Measurements from ENCODE around the gene CDC34. TPM values are rescaled to one million over a fixed set of nuclear protein-coding genes. Genes with fewer than 3 reads are reported as not detected.

The CDC34 gene
- total and polyA plus RNA-seq, 9 of the 15 experiments (the other 6 are each of a cell fraction or from before 2014, with no cell fraction given), result 0.80 to 203 (median 65.5) TPM

DNA sequence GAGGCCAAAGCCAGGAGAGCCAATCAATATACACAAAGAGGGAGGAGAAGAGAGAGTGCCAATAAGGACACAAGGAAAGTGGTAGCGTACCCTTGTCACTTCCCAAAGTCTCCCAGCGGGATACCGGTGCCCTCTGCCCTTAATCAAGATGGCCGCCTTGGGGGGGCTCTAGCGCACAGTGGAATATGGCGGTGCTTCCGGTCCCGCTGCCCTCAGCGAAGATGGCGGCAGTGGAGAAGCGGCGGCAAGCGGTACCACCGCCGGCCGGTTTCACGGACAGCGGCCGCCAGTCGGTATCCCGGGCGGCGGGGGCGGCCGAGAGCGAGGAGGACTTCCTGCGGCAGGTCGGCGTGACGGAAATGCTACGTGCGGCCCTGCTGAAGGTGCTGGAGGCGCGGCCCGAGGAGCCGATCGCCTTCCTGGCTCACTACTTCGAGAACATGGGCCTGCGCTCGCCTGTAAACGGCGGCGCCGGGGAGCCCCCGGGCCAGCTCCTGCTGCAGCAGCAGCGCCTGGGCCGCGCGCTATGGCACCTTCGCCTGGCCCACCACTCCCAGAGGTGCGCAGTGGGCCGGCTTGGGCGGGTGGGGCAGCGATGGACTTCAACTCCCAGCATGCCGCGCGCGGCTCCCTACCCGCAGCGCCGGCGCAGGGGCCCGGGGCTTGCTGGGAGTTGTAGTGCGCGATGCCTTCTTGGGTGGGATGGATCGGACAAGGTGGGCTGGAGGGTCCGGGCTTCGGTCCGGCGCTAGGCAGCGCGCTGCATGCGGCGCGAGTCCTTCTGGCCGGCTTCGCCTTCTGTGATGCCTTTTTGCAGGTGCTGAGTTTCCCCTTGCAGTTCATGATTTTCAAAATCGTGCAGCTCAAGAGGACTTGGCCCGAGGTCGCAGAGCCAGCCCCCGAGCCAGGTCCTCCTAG lies 24.0 kb upstream of the CDC34 start, which contains the start of gene TPGS1 (continued):
- TF ChIP-seq, protein P1, sequence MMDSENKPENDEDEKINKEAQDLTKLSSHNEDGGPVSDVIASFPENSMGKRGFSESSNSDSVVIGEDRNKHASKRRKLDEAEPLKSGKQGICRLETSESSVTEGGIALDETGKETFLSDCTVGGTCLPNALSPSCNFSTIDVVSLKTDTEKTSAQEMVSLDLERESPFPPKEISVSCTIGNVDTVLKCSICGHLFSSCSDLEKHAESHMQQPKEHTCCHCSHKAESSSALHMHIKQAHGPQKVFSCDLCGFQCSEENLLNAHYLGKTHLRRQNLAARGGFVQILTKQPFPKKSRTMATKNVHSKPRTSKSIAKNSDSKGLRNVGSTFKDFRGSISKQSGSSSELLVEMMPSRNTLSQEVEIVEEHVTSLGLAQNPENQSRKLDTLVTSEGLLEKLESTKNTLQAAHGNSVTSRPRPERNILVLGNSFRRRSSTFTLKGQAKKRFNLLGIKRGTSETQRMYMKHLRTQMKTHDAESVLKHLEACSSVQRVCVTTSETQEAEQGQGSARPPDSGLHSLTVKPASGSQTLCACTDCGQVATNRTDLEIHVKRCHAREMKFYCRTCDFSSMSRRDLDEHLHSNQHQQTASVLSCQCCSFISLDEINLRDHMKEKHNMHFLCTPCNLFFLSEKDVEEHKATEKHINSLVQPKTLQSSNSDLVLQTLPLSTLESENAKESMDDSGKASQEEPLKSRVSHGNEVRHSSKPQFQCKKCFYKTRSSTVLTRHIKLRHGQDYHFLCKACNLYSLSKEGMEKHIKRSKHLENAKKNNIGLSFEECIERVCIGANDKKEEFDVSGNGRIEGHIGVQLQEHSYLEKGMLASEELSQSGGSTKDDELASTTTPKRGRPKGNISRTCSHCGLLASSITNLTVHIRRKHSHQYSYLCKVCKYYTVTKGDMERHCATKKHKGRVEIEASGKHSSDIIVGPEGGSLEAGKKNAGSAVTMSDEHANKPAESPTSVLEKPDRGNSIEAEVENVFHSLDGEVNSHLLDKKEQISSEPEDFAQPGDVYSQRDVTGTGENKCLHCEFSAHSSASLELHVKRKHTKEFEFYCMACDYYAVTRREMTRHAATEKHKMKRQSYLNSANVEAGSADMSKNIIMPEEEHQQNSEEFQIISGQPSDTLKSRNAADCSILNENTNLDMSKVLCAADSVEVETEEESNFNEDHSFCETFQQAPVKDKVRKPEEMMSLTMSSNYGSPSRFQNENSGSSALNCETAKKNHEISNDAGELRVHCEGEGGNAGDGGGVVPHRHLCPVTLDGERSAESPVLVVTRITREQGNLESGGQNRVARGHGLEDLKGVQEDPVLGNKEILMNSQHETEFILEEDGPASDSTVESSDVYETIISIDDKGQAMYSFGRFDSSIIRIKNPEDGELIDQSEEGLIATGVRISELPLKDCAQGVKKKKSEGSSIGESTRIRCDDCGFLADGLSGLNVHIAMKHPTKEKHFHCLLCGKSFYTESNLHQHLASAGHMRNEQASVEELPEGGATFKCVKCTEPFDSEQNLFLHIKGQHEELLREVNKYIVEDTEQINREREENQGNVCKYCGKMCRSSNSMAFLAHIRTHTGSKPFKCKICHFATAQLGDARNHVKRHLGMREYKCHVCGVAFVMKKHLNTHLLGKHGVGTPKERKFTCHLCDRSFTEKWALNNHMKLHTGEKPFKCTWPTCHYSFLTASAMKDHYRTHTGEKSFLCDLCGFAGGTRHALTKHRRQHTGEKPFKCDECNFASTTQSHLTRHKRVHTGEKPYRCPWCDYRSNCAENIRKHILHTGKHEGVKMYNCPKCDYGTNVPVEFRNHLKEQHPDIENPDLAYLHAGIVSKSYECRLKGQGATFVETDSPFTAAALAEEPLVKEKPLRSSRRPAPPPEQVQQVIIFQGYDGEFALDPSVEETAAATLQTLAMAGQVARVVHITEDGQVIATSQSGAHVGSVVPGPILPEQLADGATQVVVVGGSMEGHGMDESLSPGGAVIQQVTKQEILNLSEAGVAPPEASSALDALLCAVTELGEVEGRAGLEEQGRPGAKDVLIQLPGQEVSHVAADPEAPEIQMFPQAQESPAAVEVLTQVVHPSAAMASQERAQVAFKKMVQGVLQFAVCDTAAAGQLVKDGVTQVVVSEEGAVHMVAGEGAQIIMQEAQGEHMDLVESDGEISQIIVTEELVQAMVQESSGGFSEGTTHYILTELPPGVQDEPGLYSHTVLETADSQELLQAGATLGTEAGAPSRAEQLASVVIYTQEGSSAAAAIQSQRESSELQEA (IDR thresholded peaks at IDR 0.05; ENCODE audit: low read depth), result no peak
- no peak for TF ChIP-seq ZNF586 (CRISPR knock-in tag; conservative IDR thresholded peaks at IDR 0.05)
- TF ChIP-seq ZNF311 (CRISPR knock-in tag; IDR thresholded peaks at IDR 0.05), result no peak
- TF ChIP-seq MBD2 (IDR thresholded peaks at IDR 0.05; ENCODE audit: borderline replicate concordance, low read depth), result peak; percentile 87
- TF ChIP-seq, protein P2, sequence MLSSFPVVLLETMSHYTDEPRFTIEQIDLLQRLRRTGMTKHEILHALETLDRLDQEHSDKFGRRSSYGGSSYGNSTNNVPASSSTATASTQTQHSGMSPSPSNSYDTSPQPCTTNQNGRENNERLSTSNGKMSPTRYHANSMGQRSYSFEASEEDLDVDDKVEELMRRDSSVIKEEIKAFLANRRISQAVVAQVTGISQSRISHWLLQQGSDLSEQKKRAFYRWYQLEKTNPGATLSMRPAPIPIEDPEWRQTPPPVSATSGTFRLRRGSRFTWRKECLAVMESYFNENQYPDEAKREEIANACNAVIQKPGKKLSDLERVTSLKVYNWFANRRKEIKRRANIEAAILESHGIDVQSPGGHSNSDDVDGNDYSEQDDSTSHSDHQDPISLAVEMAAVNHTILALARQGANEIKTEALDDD (IDR thresholded peaks at IDR 0.05), result no peak
- peak; percentile 43; the same call in 1 of the 2 replicates for TF ChIP-seq PTTG1 (tag; IDR thresholded peaks at IDR 0.05; ENCODE audit: low read depth)
- TF ChIP-seq SRSF7 (optimal IDR thresholded peaks at IDR 0.05; ENCODE audit: low read depth, low read length), result no peak
- 0 out of 2 replicates have a peak, but pooled peaks have one; percentile 56 for TF ChIP-seq RUNX1 (IDR thresholded peaks at IDR 0.05; ENCODE audit: low read depth)
- TF ChIP-seq TAF15 (IDR thresholded peaks at IDR 0.05; ENCODE audit: low read depth, low read length), result no peak
- TF ChIP-seq, protein P3, sequence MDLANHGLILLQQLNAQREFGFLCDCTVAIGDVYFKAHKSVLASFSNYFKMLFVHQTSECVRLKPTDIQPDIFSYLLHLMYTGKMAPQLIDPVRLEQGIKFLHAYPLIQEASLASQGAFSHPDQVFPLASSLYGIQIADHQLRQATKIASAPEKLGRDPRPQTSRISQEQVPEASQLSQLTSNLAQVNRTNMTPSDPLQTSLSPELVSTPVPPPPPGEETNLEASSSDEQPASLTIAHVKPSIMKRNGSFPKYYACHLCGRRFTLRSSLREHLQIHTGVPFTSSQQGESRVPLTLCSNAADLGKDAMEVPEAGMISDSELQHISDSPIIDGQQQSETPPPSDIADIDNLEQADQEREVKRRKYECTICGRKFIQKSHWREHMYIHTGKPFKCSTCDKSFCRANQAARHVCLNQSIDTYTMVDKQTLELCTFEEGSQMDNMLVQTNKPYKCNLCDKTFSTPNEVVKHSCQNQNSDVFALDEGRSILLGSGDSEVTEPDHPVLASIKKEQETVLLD (IDR thresholded peaks at IDR 0.05), result no peak
- no peak for TF ChIP-seq ZNF436 (CRISPR knock-in tag; IDR thresholded peaks at IDR 0.05)
- TF ChIP-seq SAFB (IDR thresholded peaks at IDR 0.05; ENCODE audit: borderline replicate concordance, low read depth, low read length), result no peak
- TF ChIP-seq RBM14 (IDR thresholded peaks at IDR 0.05; ENCODE audit: borderline replicate concordance, insufficient read depth, low read depth, low read length), result no peak
- no peak for TF ChIP-seq NUFIP1 (IDR thresholded peaks at IDR 0.05; ENCODE audit: partially characterized antibody)
- peak; percentile 98 for TF ChIP-seq HCFC1 (IDR thresholded peaks at IDR 0.05; ENCODE audit: low read depth, low read length)

All from K562 (cell line).